CD4-positive, alpha-beta T cell treated with Interleukin-17A for 4 hours (primary cell): ENCODE results near the gene IL2RA.
"Not testable (repeated sequence)": the region's sequence is repeated elsewhere in the genome, so short reads cannot be mapped to it uniquely, and the experiment has no call there.

ENCODE experiments used
- DNase-seq: peaks from one replicate; pipeline ENCODE4 v3.0.0-alpha.2; 2020; ENCODE audit warnings: mixed read lengths

Gene IL2RA

GRCh38 chr10:5976512-5977470 is 85.4 kb downstream of the IL2RA start:
- peak; percentile 57 for DNase-seq

DNA sequence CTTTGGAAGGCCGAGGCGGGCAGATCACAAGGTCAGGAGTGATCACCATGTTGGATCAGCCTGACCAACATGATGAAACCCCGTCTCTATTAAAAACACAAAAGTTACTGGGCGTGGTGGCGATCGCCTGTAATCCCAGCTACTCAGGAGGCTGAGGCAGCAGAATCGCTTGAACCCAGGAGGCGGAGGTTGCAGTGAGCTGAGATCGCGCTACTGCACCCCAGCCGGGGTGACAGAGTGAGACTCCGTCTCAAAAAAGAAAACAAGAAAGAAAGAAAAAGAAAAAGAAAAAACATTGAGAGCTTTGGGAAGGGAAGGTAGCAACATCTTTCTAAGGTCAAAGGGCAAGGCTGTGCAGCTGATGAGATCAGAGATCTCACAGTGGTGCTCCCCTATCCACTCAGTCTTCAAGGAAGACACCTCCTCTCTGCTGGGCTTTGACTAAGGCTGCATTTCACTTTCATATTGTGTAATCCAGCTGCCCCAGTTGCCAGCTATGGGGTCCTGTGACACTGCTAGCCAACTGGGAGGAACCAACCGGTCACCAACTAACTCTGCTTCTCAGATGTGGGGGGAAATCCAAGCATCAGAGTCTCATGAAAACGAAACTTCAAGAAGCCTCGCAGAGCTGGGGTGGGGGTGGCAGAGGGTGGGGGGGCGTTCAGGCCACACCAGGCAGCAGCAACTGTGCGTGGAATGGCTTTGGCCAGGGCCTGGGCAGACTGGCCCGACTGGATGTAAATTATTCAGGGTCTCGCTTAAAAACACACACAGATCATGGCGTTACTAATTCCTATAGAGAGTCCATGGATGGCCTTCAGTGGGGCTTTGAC is 86.3 kb downstream of the IL2RA start:
- DNase-seq, result peak; percentile 31

DNA sequence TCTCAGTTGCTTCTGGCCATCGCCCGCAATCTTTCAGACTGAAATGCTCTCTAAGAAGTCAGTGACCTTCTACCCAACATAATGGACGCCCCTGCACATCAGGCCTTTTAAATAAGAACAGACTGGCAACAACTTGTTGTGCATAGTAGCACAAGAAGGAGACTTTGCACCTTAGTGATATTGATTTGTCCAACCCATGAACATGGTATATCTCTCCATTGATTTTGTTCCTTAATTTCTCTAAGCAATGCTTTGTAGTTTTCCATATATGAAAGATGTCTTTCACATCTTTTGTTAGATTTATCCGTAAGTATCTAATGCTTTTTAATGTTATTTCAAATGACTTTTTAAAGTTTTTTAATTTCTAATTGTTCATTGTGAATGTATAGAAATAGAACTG is 89.1 kb downstream of the IL2RA start:
- DNase-seq, result no peak

GRCh38 chr10:5971886-5972285 is 90.3 kb downstream of the IL2RA start:
- DNase-seq, result no peak

- DNase-seq, result peak; percentile 22
Observed at GRCh38 chr10:5971315-5971832, 90.8 kb downstream of the IL2RA start.

GRCh38 chr10:5970527-5970926 is 91.6 kb downstream of the IL2RA start:
- DNase-seq, result no peak

DNA sequence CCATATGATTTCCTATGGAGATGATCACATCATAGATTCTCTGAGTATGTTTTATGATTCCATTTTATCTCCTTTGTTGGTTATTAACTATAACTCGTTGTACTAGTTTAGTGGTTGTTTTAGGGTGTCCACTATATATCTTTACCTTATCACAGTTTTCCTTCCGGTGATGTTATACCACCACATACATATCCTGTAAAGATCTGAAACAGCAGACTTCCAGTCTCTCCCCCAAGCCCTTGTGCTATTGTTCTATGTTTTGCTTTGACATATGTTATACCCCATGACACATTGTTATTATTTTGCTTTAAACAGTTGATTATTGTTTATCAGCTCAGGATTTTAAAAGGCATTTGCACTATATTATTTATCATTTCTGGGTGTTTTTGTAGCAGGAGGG is 92.1 kb downstream of the IL2RA start:
- DNase-seq, result no peak

DNA sequence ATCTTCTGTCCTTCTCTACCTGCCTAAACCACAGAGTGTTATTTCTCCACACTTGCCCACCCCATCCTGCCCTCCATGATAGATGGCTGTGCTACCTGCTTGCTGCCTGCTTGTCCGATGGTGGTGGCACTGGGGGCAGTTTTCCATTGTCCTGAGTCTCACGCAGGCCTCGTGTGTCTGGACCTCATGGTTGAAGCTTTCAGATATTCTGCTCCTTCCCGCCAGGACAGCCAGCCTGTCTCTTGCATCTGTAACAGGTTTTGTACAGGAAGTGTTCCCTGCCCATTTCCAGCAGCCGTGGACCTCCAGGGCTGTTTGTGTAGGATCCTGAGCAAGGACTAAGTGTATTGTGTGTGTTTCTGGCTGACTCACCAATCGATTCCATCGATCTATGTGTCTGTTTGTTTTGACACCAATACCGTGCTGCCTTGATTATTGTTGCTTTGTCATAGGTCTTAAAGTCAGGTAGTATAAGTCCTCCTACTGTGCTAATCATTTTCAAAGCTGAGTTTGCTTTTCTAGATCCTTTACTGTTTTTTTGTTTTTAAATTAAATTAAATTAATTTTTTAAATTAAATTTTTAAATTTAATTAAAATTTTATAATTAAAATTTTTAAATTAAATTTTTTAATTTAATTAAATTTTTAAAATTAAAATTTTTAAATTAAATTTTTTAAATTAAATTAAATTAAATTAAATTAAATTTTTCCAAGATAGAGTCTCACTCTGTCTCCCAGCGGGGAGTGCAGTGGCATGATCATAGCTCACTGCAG is 93.3 kb downstream of the IL2RA start:
- DNase-seq, result no peak

DNA sequence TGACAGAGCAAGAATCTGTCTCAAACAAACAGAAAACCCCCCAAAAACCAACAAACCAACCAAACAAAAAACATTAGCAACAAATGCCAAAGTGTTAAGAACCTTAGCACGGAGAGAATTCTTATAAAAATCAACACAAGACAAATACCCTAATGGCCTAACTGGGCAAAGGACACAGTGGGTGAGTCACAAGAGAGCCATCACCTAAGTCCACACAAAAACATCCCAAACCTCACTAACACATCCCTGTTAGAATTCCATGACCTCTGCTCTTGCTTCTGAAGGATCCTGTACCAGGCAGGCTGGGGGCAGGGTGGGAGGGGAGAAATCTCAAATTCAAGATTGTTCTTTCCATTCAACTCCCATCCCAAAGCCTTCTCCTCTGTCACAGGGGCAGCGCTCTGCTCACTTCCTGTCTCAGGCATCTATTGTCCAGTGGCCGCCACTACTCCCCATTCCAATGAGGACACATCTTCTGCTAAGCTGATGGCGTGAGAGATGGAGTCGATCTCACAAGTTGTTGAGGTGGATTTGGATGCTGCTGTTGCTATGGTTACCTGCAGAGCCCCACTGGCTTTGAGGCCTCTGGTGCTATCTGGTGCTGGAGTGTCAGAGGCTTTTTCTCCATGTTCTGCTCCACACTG is 94.0 kb downstream of the IL2RA start:
- no peak for DNase-seq

- no peak for DNase-seq
Observed at GRCh38 chr10:5965266-5965665, 96.9 kb downstream of the IL2RA start.

GRCh38 chr10:5964736-5965135 is 97.4 kb downstream of the IL2RA start:
- DNase-seq, result no peak

DNA sequence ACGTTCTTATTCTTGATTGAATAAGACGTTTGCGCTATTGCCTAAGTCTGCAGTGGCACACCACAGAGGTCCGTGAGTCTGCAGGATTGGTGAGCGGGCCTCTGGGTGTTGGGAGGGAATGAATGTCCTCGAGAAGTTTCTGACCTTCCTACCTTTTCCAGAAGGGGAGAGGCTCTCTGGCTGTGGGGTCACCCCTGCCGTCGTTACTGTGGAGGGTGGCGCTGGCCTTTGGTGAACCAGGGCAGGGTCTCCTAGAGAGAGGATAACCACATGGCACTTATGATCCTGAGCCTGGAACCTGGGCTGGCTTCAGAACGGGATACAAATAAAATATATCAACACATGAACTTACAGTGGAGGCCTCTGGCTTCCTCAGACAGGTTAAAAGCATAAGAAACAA is 98.6 kb downstream of the IL2RA start:
- no peak for DNase-seq

DNA sequence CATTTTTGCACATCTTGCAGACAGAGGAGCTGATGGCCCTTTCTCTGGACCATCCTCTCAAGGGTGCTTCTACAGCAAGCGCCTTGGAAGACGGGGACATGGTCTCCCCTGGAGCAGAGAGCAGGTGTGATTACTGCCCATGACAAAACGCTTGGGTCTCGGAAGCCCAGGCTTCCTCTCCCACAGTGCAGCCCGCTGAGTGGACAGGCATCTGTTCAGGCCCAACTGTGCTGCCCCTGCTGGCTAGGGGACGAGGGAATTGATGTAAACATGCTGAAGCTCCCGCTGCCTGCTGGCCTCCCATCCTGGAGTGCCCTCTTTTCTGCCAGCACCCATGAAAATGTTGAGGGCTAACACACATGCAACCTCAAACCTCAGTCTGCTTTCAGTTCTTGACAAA is 99.1 kb downstream of the IL2RA start:
- DNase-seq, result no peak

GRCh38 chr10:5962358-5962940 is 99.7 kb downstream of the IL2RA start:
- not testable (repeated sequence) for DNase-seq

DNA sequence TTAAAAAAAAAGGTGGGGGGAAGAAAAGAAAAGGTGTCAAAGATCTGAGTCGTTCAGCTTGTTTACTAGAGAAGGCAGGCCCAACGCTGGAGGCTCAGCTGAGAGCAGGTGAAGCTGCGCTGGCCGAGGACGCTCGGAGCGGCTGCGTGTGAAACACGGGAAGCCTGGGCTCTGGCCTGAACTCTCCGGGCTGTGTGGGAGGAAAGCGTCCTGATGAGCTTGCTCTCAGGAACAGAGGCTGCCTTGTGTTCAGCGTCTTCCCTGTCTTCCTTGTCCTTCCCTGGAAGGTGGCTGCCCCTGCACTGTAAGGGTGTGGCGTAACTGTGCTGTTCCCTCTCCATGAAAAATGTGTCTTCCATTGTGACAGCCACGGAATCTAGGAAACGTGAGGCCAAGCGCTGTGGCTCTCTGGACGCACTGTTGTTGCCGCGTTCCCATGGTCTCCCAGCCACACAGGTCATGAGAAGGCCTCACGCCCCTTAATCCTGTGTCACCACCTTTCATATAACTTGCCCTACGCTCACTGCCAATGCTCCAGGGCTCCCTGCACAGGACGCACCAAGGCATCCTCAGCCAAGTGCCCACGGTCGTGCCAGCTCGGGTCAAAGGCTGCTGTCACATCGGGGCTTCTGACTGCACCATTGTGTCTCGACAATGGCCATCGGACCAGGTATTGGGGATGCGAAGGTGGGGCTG is 100.6 kb downstream of the IL2RA start:
- DNase-seq, result no peak

GRCh38 chr10:5960973-5961275 is 101.2 kb downstream of the IL2RA start:
- not testable (repeated sequence) for DNase-seq
